ENCODE data around the gene TSPAN12.

GRCh38 chr7:120802751-120803150, 55.2 kb downstream of the TSPAN12 start:
- TF ChIP-seq CTCF (conservative IDR thresholded peaks at IDR 0.05 in 1 of 2, IDR thresholded peaks at IDR 0.05 in 1 of 2; ENCODE audit: low read depth in 1 of 2, low read length in 2 of 2) (no peak), EZH2 (IDR thresholded peaks at IDR 0.05; ENCODE audit: low read length, missing control alignments) (no peak)
